ENCODE results near the gene PIRT. TPM values are rescaled to one million over a fixed set of nuclear protein-coding genes. Genes with fewer than 3 reads are reported as not detected.

The PIRT gene
- total and polyA plus RNA-seq, 2 of the 8 experiments (the other 6 are each of a cell fraction or from before 2014, with no cell fraction given) = 0.03 TPM; not detected in 1

DNA sequence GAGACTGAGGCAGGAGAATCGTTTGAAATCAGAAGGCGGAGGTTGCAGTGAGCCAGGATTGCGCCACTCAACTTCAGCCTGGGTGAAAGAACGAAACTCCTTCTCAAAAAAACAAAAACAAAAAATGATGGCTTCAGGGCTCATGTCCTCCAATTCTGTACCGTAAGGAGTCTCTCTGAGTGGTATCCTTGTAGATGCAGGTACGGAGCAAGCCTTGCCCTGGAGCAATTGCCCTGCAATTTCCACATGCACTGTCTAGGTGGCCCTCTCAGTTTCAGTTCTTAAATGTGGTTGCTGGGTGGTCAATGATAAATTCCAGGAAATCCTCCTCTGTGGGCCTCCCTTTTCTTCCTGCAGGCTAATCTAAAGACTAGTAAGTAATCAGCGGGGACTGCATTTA lies 44.6 kb downstream of the PIRT start:
- Histone ChIP-seq H2BK5ac (ENCODE audit: low read depth, low read length) (no peak overlapping the region), H2BK15ac (ENCODE audit: low read length) (no peak overlapping the region), H3K27me3 (replicated peaks in 1 of 4; ENCODE audit: control insufficient read depth in 3 of 4, extremely low read depth in 1 of 4, insufficient read depth in 3 of 4, low read length in 3 of 4) (no peaks in the 10 kb centered on the region; a peak in 1 of 7 replicates), H4K91ac (replicated peaks; ENCODE audit: insufficient read length, low read length) (no peak overlapping the region), H3K27ac (ENCODE audit: low read depth, low read length) (no peak overlapping the region), H3K9ac (replicated peaks in 1 of 4; ENCODE audit: extremely low read depth in 1 of 4, low read depth in 3 of 4, low read length in 3 of 4) (no peak overlapping the region), H3K4me2 (ENCODE audit: insufficient read depth in 1 of 2, low read depth in 2 of 2, low read length in 2 of 2) (no peak overlapping the region), H3K36me3 (ENCODE audit: control insufficient read depth in 2 of 4, insufficient read depth in 4 of 4, low read length in 3 of 4) (no peaks in the 10 kb centered on the region), H3K4me1 (replicated peaks in 1 of 4; ENCODE audit: control insufficient read depth in 3 of 4, insufficient read depth in 4 of 4, low read length in 3 of 4) (peaks cover 1 to 7% (median 3%) of the 10 kb centered on the region in 4 experiments; a peak in 3 of 7 replicates), H3K56ac (replicated peaks; ENCODE audit: insufficient read length, low read depth, low read length) (no peak overlapping the region), H3K23ac (ENCODE audit: insufficient read length) (no peak overlapping the region), H3K14ac (ENCODE audit: insufficient read length) (no peak overlapping the region), H2BK120ac (replicated peaks; ENCODE audit: low read depth, low read length) (no peak overlapping the region), H3K79me1 (ENCODE audit: low read depth, low read length) (no peaks in the 10 kb centered on the region), H3K18ac (ENCODE audit: extremely low read depth, low read length) (no peak overlapping the region), H3K4me3 (ENCODE audit: extremely low read depth in 1 of 4, insufficient read depth in 2 of 4, low read depth in 3 of 4, low read length in 4 of 4) (no peak overlapping the region), H3K4ac (replicated peaks; ENCODE audit: insufficient read length, low read depth, low read length) (no peak overlapping the region), H3K79me2 (ENCODE audit: control insufficient read depth in 1 of 2, insufficient read depth in 2 of 2, low read length in 2 of 2) (no peaks in the 10 kb centered on the region), H4K20me1 (replicated peaks in 1 of 2; ENCODE audit: control insufficient read depth in 1 of 2, insufficient read depth in 2 of 2, low read length in 2 of 2) (no peaks in the 10 kb centered on the region), H4K5ac (ENCODE audit: insufficient read length, low read depth, low read length) (no peak overlapping the region), H2AK5ac (ENCODE audit: low read depth, low read length) (no peak overlapping the region), H2BK12ac (ENCODE audit: low read depth, low read length) (no peak overlapping the region), H3K9me3 (ENCODE audit: insufficient read depth in 2 of 2, low read depth in 1 of 2, low read length in 1 of 2) (no peaks in the 10 kb centered on the region), H2AFZ (ENCODE audit: low read length) (no peak overlapping the region), H3K23me2 (ENCODE audit: low read depth, low read length) (no peaks in the 10 kb centered on the region), H2BK20ac (ENCODE audit: low read length) (no peak overlapping the region), H4K8ac (ENCODE audit: extremely low read depth, insufficient read depth, low read length) (no peak overlapping the region)
- POLR2A ChIA-PET (ENCODE audit: partially characterized antibody) = interaction anchor here (1.2 to 1.3 kb wide), 2 partner anchors 20 to 46 kb away, joined by 3 read pairs; no protein-coding TSS in a partner anchor
- FAIRE-seq (no peak), DNase-seq (ENCODE audit: low read depth in 1 of 2, low spot score in 2 of 2) (no peak)
- WGBS, 2 experiments (ENCODE audit: extremely low coverage in 1 of 2, insufficient coverage in 1 of 2, insufficient read length in 1 of 2, insufficient replicate concordance in 2 of 2, low coverage in 1 of 2, low lambda C conversion rate in 2 of 2, missing lambda C conversion rate in 1 of 2) = 95% methylated on average over 7 of the region's 7 CpGs; no CpG with 5 or more reads in 1 of the 2 experiments
- CTCF ChIA-PET (ENCODE audit: partially characterized antibody) = interaction anchor here (0.6 to 1.2 kb wide), 2 partner anchors 20 to 177 kb away, joined by 3 to 4 read pairs; no protein-coding TSS in a partner anchor
- TF ChIP-seq SIN3A (conservative IDR thresholded peaks at IDR 0.05 in 1 of 2, IDR thresholded peaks at IDR 0.05 in 1 of 2; ENCODE audit: low read depth in 1 of 2, low read length in 2 of 2) = no peak
- TF ChIP-seq EZH2 (IDR thresholded peaks at IDR 0.05; ENCODE audit: low read depth, low read length, severe bottlenecking) = no peak
- TF ChIP-seq CHD1 (IDR thresholded peaks at IDR 0.05; ENCODE audit: low read depth, low read length) = no peak
- no peak for TF ChIP-seq SP4 (IDR thresholded peaks at IDR 0.05; ENCODE audit: low read length)
- TF ChIP-seq SUZ12 (IDR thresholded peaks at IDR 0.05; ENCODE audit: low read length) = no peak
- TF ChIP-seq ZNF274 (IDR thresholded peaks at IDR 0.05; ENCODE audit: borderline replicate concordance, extremely low read depth, low read length) = no peak
- TF ChIP-seq RFX5 (IDR thresholded peaks at IDR 0.05; ENCODE audit: borderline replicate concordance, low read depth, low read length) = no peak
- TF ChIP-seq CBX8 (IDR thresholded peaks at IDR 0.05; ENCODE audit: borderline replicate concordance, low read depth, low read length) = no peak

Measured in H1 (cell line).